Gastroesophageal sphincter (tissue), 3 donors: ENCODE data around the gene BMERB1.

ENCODE experiments used
- POLR2A ChIP-seq, 2 donors: fragments of 450-650 bp; IDR thresholded peaks; one replicate each; pipeline ENCODE4 v1.6.1; 2017; ENCODE audit warnings: antibody characterized with exemption in 2 of 2, mild to moderate bottlenecking in 2 of 2, moderate library complexity in 1 of 2
- POLR2AphosphoS5 ChIP-seq: sonication (generic); formaldehyde crosslinking; IDR thresholded peaks from one replicate; pipeline ENCODE4 v1.6.1; 2017; ENCODE audit warnings: antibody characterized with exemption
- TF ChIP-seq, protein P1 (sequence below), 4 experiments: fragments of 200-600 bp in 2 of 4; fragments of 450-650 bp in 2 of 4; sonication (generic) in 1 of 4; IDR thresholded peaks; one replicate each; pipeline ENCODE4 v1.5.1; 2017 to 2019; ENCODE audit warnings: antibody characterized with exemption in 4 of 4, mild to moderate bottlenecking in 2 of 4, moderate library complexity in 2 of 4

DNA sequence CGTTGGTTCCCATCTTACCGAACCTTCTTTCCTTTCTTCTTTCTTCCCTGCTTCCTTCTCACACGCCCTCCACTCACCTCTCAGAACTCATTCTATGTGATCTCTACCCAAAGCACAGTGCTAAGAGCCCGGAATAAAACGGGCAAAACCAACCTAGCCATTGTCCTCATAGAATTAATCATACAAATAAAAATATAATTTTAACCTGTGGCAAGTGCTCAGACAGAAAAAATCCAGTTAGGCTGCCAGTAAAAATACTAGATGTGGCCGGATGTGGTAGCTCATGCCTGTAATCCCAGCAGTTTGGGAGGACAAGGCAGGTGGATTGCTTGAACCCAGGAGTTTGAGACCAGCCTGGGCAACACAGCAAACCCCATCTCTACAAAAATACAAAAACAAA is 27.0 kb downstream of the BMERB1 start:
- TF ChIP-seq, protein P1, sequence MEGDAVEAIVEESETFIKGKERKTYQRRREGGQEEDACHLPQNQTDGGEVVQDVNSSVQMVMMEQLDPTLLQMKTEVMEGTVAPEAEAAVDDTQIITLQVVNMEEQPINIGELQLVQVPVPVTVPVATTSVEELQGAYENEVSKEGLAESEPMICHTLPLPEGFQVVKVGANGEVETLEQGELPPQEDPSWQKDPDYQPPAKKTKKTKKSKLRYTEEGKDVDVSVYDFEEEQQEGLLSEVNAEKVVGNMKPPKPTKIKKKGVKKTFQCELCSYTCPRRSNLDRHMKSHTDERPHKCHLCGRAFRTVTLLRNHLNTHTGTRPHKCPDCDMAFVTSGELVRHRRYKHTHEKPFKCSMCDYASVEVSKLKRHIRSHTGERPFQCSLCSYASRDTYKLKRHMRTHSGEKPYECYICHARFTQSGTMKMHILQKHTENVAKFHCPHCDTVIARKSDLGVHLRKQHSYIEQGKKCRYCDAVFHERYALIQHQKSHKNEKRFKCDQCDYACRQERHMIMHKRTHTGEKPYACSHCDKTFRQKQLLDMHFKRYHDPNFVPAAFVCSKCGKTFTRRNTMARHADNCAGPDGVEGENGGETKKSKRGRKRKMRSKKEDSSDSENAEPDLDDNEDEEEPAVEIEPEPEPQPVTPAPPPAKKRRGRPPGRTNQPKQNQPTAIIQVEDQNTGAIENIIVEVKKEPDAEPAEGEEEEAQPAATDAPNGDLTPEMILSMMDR (IDR thresholded peaks at IDR 0.05) = no peak
- TF ChIP-seq POLR2A (IDR thresholded peaks at IDR 0.05) (no peak), POLR2AphosphoS5 (no peak)
